ENCODE results near the gene MRGPRX2. TPM values are rescaled to one million over a fixed set of nuclear protein-coding genes. Genes with fewer than 3 reads are reported as not detected.

The MRGPRX2 gene
- total RNA-seq, 1 donor, result not detected

- H3K36me3 ChIP-seq (ENCODE audit: insufficient read depth, low read length), result no peaks in the 10 kb centered on the region
- H3K4me2 ChIP-seq (ENCODE audit: insufficient read depth, low read length), result no peak overlapping the region
- H3K79me2 ChIP-seq (ENCODE audit: insufficient read depth, low read length), result no peaks in the 10 kb centered on the region
- H3K4me3 ChIP-seq (ENCODE audit: insufficient read depth, low read length), result no peak overlapping the region
- H3K4me1 ChIP-seq (ENCODE audit: insufficient read depth, low read length), result no peaks in the 10 kb centered on the region
- no peaks in the 10 kb centered on the region for H3K9me3 ChIP-seq (ENCODE audit: low read depth, low read length)
- peaks cover 58% of the 10 kb centered on the region for H3K27me3 ChIP-seq (ENCODE audit: insufficient read depth, low read length)
- H3K27ac ChIP-seq (ENCODE audit: low read depth, low read length), result no peak overlapping the region
- H4K20me1 ChIP-seq (ENCODE audit: insufficient read depth, low read length), result no peaks in the 10 kb centered on the region
- DNase-seq (ENCODE audit: insufficient read length, low spot score, missing footprints), result no peak
- no peak overlapping the region for H2AFZ ChIP-seq (ENCODE audit: low read length)
- no peak for TF ChIP-seq CTCF (IDR thresholded peaks at IDR 0.05; ENCODE audit: extremely low read depth, low read depth, low read length)
Measured at GRCh38 chr11:19102521-19102900, 42.0 kb upstream of the MRGPRX2 start.

DNA sequence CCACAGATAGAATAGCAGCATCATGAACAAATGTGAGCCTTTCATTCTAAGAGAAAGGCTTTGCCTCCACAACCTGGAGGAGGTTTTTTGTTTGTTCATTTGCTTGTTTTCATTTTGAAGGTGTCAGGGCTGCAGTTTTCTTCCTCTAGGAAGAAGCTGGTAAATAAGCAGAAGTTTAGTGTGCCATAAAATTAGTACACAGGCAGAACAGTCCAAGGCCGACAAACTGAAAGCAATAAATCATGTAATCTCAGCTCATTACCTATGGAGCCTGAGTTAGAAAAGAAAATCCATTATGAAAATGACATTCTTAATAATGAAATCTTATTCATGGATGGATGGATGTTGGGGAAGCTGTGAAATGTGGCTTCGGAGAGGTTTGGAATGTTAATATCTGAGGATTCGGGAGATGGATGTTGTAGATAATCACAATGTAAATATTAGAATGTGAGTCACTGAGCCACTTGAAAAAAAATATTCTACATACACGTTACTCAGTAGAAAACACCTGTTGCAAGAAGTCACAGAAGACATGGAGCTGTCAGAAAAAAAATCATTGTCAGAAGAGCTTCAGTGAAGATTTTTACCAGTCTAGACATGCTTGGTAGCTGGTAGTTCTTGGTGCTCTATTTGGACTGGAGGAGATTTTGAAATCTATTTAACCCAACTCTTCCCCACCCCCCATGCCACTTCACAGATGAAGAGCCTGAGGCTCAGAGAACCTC lies 41.4 kb upstream of the MRGPRX2 start:
- H3K36me3 ChIP-seq (ENCODE audit: insufficient read depth, low read length), result no peaks in the 10 kb centered on the region
- H3K4me3 ChIP-seq (ENCODE audit: insufficient read depth, low read length), result no peak overlapping the region
- H3K4me2 ChIP-seq (ENCODE audit: insufficient read depth, low read length), result no peak overlapping the region
- no peaks in the 10 kb centered on the region for H3K9me3 ChIP-seq (ENCODE audit: low read depth, low read length)
- DNase-seq (ENCODE audit: insufficient read length, low spot score, missing footprints), result no peak
- H3K4me1 ChIP-seq (ENCODE audit: insufficient read depth, low read length), result no peaks in the 10 kb centered on the region
- peaks cover 59% of the 10 kb centered on the region for H3K27me3 ChIP-seq (ENCODE audit: insufficient read depth, low read length)
- H3K79me2 ChIP-seq (ENCODE audit: insufficient read depth, low read length), result no peaks in the 10 kb centered on the region
- no peak overlapping the region for H3K27ac ChIP-seq (ENCODE audit: low read depth, low read length)
- H2AFZ ChIP-seq (ENCODE audit: low read length), result no peak overlapping the region
- TF ChIP-seq CTCF (IDR thresholded peaks at IDR 0.05; ENCODE audit: extremely low read depth, low read depth, low read length), result no peak
- H4K20me1 ChIP-seq (ENCODE audit: insufficient read depth, low read length), result no peaks in the 10 kb centered on the region

DNA sequence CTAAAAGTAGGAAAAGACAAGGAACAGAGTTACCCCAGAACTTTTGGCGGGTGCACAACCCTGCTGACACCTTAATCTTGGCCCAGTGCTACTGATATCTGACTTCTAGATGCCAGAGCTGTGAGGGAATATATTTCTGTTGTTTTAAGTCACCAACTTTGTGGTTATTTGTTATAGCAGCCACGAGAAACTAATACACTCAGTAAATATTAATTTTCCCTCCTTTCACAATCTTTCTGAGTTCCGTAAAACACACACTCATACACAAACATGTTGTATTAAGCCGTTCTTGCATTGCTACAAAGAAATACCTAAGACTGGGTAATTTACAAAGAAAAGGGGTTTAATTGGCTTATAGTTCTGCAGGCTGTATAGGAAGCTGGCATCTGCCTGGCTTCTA lies 40.4 kb upstream of the MRGPRX2 start:
- H3K79me2 ChIP-seq (ENCODE audit: insufficient read depth, low read length), result no peaks in the 10 kb centered on the region
- no peaks in the 10 kb centered on the region for H3K9me3 ChIP-seq (ENCODE audit: low read depth, low read length)
- H4K20me1 ChIP-seq (ENCODE audit: insufficient read depth, low read length), result no peaks in the 10 kb centered on the region
- H3K36me3 ChIP-seq (ENCODE audit: insufficient read depth, low read length), result no peaks in the 10 kb centered on the region
- H2AFZ ChIP-seq (ENCODE audit: low read length), result no peak overlapping the region
- H3K4me1 ChIP-seq (ENCODE audit: insufficient read depth, low read length), result no peaks in the 10 kb centered on the region
- no peak for TF ChIP-seq CTCF (IDR thresholded peaks at IDR 0.05; ENCODE audit: extremely low read depth, low read depth, low read length)
- DNase-seq (ENCODE audit: insufficient read length, low spot score, missing footprints), result no peak
- no peak overlapping the region for H3K4me3 ChIP-seq (ENCODE audit: insufficient read depth, low read length)
- H3K27ac ChIP-seq (ENCODE audit: low read depth, low read length), result no peak overlapping the region
- H3K4me2 ChIP-seq (ENCODE audit: insufficient read depth, low read length), result no peak overlapping the region
- H3K27me3 ChIP-seq (ENCODE audit: insufficient read depth, low read length), result peaks cover 53% of the 10 kb centered on the region

DNA sequence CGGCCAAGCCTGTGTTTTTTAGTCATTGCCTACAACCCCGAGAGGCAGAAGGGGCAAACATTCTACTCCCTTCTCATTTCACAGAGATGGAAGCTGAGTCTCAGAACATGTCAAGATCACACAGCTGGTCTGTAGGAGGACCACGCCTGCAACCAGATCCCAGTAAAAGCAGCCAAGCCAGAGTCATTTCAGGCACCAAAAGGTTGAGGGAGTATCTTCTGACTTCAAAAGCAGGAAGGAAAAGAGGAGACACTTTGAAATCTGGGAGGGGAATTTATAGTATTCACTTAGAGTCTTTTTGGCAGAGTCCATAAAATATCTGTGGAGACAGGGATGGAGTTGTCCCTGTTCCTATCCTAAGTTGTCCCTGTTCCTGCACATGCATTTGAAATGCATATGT lies 38.6 kb upstream of the MRGPRX2 start:
- Histone ChIP-seq H2AFZ (ENCODE audit: low read length) (no peak overlapping the region), H3K9me3 (ENCODE audit: low read depth, low read length) (no peaks in the 10 kb centered on the region), H3K27ac (ENCODE audit: low read depth, low read length) (no peak overlapping the region), H3K36me3 (ENCODE audit: insufficient read depth, low read length) (no peaks in the 10 kb centered on the region), H4K20me1 (ENCODE audit: insufficient read depth, low read length) (no peaks in the 10 kb centered on the region), H3K4me3 (ENCODE audit: insufficient read depth, low read length) (no peak overlapping the region), H3K4me1 (ENCODE audit: insufficient read depth, low read length) (peaks cover 2% of the 10 kb centered on the region), H3K4me2 (ENCODE audit: insufficient read depth, low read length) (no peak overlapping the region), H3K79me2 (ENCODE audit: insufficient read depth, low read length) (no peaks in the 10 kb centered on the region), H3K27me3 (ENCODE audit: insufficient read depth, low read length) (peaks cover 44% of the 10 kb centered on the region)
- no peak for TF ChIP-seq CTCF (IDR thresholded peaks at IDR 0.05; ENCODE audit: extremely low read depth, low read depth, low read length)
- DNase-seq (ENCODE audit: insufficient read length, low spot score, missing footprints), result no peak
